ENCODE data around the gene KCNN3.

DNA sequence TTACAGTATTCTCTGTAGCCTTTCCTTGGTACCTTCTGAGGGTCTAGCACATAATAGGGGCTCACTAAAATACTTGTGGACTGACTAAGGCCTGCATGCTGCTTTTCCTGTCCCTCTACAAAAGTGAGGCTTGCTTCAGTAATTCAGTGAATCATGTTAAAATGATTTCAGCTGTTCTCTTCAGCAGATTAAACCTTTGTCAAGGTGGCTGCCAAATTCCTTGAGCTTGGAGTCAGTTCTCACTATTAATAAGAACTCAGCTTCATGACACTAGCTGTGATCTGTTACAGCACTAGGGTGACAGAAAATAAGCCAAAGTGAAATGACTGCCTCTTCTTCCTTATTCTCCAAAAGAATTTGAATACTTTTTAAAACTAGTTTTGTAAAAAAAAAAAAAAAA is 128.8 kb downstream of the KCNN3 start:
- TF ChIP-seq CTCF (IDR thresholded peaks at IDR 0.05 in 8 of 11, conservative IDR thresholded peaks at IDR 0.05 in 3 of 11) (no peak), POLR2AphosphoS5 (IDR thresholded peaks at IDR 0.05) (no peak)
